PC-9 (cell line): ENCODE results near the gene GRM7.

Experiments
- CTCF ChIP-seq: fragments of 200-600 bp; sonication (generic); conservative IDR thresholded peaks from 2 replicates; pipeline ENCODE4 v1.6.1; 2017; ENCODE audit warnings: mixed run types, antibody characterized with exemption, mild to moderate bottlenecking, moderate library complexity
- EZH2 ChIP-seq: fragments of 200-600 bp; sonication (generic); IDR thresholded peaks from 2 replicates; pipeline ENCODE4 v1.8.0; 2017; ENCODE audit warnings: antibody characterized with exemption, low read depth

GRCh38 chr3:6862041-6862879 lies 1.3 kb downstream of the GRM7 start:
- no peak for TF ChIP-seq CTCF
- TF ChIP-seq EZH2, result no peak
